PC-9 (cell line): ENCODE measurements around the gene MBD3.

ENCODE experiments used
- EZH2 ChIP-seq: fragments of 200-600 bp; sonication (generic); IDR thresholded peaks from 2 replicates; pipeline ENCODE4 v1.8.0; 2017; ENCODE audit warnings: antibody characterized with exemption, low read depth
- TF ChIP-seq, protein P1 (sequence below): fragments of 200-600 bp; sonication (generic); conservative IDR thresholded peaks from 2 replicates; pipeline ENCODE4 v1.6.1; 2017; ENCODE audit warnings: mixed run types, antibody characterized with exemption, mild to moderate bottlenecking, moderate library complexity

DNA sequence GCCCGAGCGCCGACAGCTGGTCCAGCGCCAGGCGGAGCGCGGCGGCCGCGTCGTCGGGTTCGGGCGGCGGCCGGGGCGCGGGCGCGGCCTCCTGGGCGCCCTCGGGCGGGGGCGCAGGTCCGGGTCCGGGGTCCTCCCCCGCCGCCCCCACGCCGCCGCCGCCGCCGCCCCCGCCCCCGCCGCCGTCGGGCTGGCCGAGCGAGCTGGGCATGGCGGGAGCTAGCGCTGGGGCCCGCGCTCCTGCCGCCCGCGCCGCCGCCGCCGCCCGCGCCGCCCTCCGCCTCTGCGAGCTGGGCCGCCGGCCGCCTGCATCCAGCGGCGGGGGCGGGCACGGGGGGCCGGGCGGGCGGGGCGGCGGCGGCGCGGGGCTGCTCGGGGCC is 24.8 kb downstream of the MBD3 start:
- TF ChIP-seq, protein P1, sequence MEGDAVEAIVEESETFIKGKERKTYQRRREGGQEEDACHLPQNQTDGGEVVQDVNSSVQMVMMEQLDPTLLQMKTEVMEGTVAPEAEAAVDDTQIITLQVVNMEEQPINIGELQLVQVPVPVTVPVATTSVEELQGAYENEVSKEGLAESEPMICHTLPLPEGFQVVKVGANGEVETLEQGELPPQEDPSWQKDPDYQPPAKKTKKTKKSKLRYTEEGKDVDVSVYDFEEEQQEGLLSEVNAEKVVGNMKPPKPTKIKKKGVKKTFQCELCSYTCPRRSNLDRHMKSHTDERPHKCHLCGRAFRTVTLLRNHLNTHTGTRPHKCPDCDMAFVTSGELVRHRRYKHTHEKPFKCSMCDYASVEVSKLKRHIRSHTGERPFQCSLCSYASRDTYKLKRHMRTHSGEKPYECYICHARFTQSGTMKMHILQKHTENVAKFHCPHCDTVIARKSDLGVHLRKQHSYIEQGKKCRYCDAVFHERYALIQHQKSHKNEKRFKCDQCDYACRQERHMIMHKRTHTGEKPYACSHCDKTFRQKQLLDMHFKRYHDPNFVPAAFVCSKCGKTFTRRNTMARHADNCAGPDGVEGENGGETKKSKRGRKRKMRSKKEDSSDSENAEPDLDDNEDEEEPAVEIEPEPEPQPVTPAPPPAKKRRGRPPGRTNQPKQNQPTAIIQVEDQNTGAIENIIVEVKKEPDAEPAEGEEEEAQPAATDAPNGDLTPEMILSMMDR, result no peak
- no peak for TF ChIP-seq EZH2
